ENCODE measurements around the gene SLC4A4. TPM values are rescaled to one million over a fixed set of nuclear protein-coding genes. Genes with fewer than 3 reads are reported as not detected.

The SLC4A4 gene
- total RNA-seq, 1 donor from 2014 or later: 3.0 TPM

GRCh38 chr4:71550220-71551165, 211.7 kb downstream of the SLC4A4 start:
- H3K9me3 ChIP-seq (ENCODE audit: insufficient read depth, low read depth, low read length): no peaks in the 10 kb centered on the region
- Mint-ChIP-seq H3K27me3 (ENCODE audit: low read depth, unreplicated experiment) (no peaks in the 10 kb centered on the region), H3K9me3 (ENCODE audit: unreplicated experiment) (no peaks in the 10 kb centered on the region), H3K36me3 (ENCODE audit: low read depth, unreplicated experiment) (no peaks in the 10 kb centered on the region), H3K4me1 (ENCODE audit: low read depth, unreplicated experiment) (peaks cover 18% of the 10 kb centered on the region), H3K27ac (ENCODE audit: unreplicated experiment) (no peak overlapping the region), H3K4me3 (ENCODE audit: unreplicated experiment) (no peak overlapping the region)
- FAIRE-seq (peak; percentile 17), DNase-seq (ENCODE audit: low read depth) (peak; percentile 72)
- H3K4me1 ChIP-seq (ENCODE audit: insufficient read depth, low read length): peaks cover 11% of the 10 kb centered on the region
- no peak for TF ChIP-seq EZH2 (IDR thresholded peaks at IDR 0.05; ENCODE audit: insufficient read depth, low read length)
- TF ChIP-seq CTCF (IDR thresholded peaks at IDR 0.05; ENCODE audit: insufficient read depth, low read depth, low read length): peak; percentile 26
- no peak overlapping the region for H3K4me3 ChIP-seq (ENCODE audit: insufficient read depth, low read depth, low read length)
- peaks cover 3% of the 10 kb centered on the region for H3K36me3 ChIP-seq (ENCODE audit: insufficient read depth, low read length)
- no peaks in the 10 kb centered on the region for H3K79me2 ChIP-seq (ENCODE audit: insufficient read depth, low read length)
- H3K9ac ChIP-seq (ENCODE audit: low read length): peak overlapping the region; percentile 30
- H3K4me2 ChIP-seq (ENCODE audit: low read length): peak overlapping the region; percentile 55
- peak overlapping the region; percentile 34 for H3K27ac ChIP-seq (ENCODE audit: low read depth, low read length)
- no peak overlapping the region for H2AFZ ChIP-seq (ENCODE audit: low read depth, low read length)
- H3K27me3 ChIP-seq (ENCODE audit: insufficient read depth, low read length): no peaks in the 10 kb centered on the region
- H4K20me1 ChIP-seq (ENCODE audit: insufficient read depth, low read length): no peaks in the 10 kb centered on the region

DNA sequence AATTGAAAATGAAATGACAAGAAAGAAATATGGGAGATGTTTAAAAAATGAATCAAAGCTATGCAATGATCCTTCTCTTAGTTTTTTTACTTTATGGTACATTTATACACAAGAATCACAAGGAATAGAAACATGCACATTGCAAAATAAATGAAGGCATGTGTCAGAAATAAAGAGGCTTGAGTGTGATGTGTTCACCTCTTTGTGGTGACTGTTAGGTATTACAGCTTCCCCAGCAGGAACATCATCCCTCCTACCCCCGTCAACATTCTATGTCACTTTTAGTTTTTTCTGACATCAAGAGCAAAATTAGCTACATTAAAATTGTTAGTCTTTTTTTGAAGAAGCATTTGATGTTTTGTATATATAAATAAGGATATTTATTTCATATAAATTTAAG, 214.8 kb downstream of the SLC4A4 start:
- H3K27me3 ChIP-seq (ENCODE audit: insufficient read depth, low read length): no peaks in the 10 kb centered on the region
- H3K4me3 ChIP-seq (ENCODE audit: insufficient read depth, low read depth, low read length): no peak overlapping the region
- Mint-ChIP-seq H3K4me3 (ENCODE audit: unreplicated experiment) (no peak overlapping the region), H3K36me3 (ENCODE audit: low read depth, unreplicated experiment) (no peaks in the 10 kb centered on the region), H3K27ac (ENCODE audit: unreplicated experiment) (no peak overlapping the region), H3K9me3 (ENCODE audit: unreplicated experiment) (no peaks in the 10 kb centered on the region), H3K27me3 (ENCODE audit: low read depth, unreplicated experiment) (no peaks in the 10 kb centered on the region), H3K4me1 (ENCODE audit: low read depth, unreplicated experiment) (peaks cover 18% of the 10 kb centered on the region)
- H2AFZ ChIP-seq (ENCODE audit: low read depth, low read length): no peak overlapping the region
- H3K4me1 ChIP-seq (ENCODE audit: insufficient read depth, low read length): peaks cover 8% of the 10 kb centered on the region
- no peak overlapping the region for H3K4me2 ChIP-seq (ENCODE audit: low read length)
- no peak for TF ChIP-seq EZH2 (IDR thresholded peaks at IDR 0.05; ENCODE audit: insufficient read depth, low read length)
- peak; percentile 55 for TF ChIP-seq CTCF (IDR thresholded peaks at IDR 0.05; ENCODE audit: insufficient read depth, low read depth, low read length)
- no peaks in the 10 kb centered on the region for H3K9me3 ChIP-seq (ENCODE audit: insufficient read depth, low read depth, low read length)
- no peak for DNase-seq (ENCODE audit: low read depth)
- FAIRE-seq: peak; percentile 60
- H3K9ac ChIP-seq (ENCODE audit: low read length): no peak overlapping the region
- H3K27ac ChIP-seq (ENCODE audit: low read depth, low read length): no peak overlapping the region
- no peaks in the 10 kb centered on the region for H3K79me2 ChIP-seq (ENCODE audit: insufficient read depth, low read length)
- no peaks in the 10 kb centered on the region for H4K20me1 ChIP-seq (ENCODE audit: insufficient read depth, low read length)
- peaks cover 3% of the 10 kb centered on the region for H3K36me3 ChIP-seq (ENCODE audit: insufficient read depth, low read length)

- Histone ChIP-seq H3K27ac (ENCODE audit: low read depth, low read length) (no peak overlapping the region), H3K27me3 (ENCODE audit: insufficient read depth, low read length) (no peaks in the 10 kb centered on the region), H3K79me2 (ENCODE audit: insufficient read depth, low read length) (no peaks in the 10 kb centered on the region), H3K36me3 (ENCODE audit: insufficient read depth, low read length) (peaks cover 3% of the 10 kb centered on the region), H3K9ac (ENCODE audit: low read length) (no peak overlapping the region), H4K20me1 (ENCODE audit: insufficient read depth, low read length) (no peaks in the 10 kb centered on the region), H3K4me3 (ENCODE audit: insufficient read depth, low read depth, low read length) (no peak overlapping the region), H3K4me1 (ENCODE audit: insufficient read depth, low read length) (peaks cover 8% of the 10 kb centered on the region), H3K9me3 (ENCODE audit: insufficient read depth, low read depth, low read length) (no peaks in the 10 kb centered on the region), H2AFZ (ENCODE audit: low read depth, low read length) (no peak overlapping the region), H3K4me2 (ENCODE audit: low read length) (no peak overlapping the region)
- H3K4me1 Mint-ChIP-seq (ENCODE audit: low read depth, unreplicated experiment): peaks cover 18% of the 10 kb centered on the region
- FAIRE-seq (no peak), DNase-seq (ENCODE audit: low read depth) (no peak)
- TF ChIP-seq EZH2 (IDR thresholded peaks at IDR 0.05; ENCODE audit: insufficient read depth, low read length) (no peak), CTCF (IDR thresholded peaks at IDR 0.05; ENCODE audit: insufficient read depth, low read depth, low read length) (no peak)
- H3K4me3 Mint-ChIP-seq (ENCODE audit: unreplicated experiment): no peak overlapping the region
- H3K9me3 Mint-ChIP-seq (ENCODE audit: unreplicated experiment): no peaks in the 10 kb centered on the region
- H3K27ac Mint-ChIP-seq (ENCODE audit: unreplicated experiment): no peak overlapping the region
- no peaks in the 10 kb centered on the region for H3K27me3 Mint-ChIP-seq (ENCODE audit: low read depth, unreplicated experiment)
- H3K36me3 Mint-ChIP-seq (ENCODE audit: low read depth, unreplicated experiment): no peaks in the 10 kb centered on the region
These were observed 215.2 kb downstream of the SLC4A4 start for GRCh38 chr4:71554025-71554424.
